ENCODE results near the gene PPP2R5B. TPM values are rescaled to one million over a fixed set of nuclear protein-coding genes. Genes with fewer than 3 reads are reported as not detected.

PPP2R5B gene
- polyA plus RNA-seq, 3 donors, result 14.3 to 16.3 (median 16.0) TPM

- no peak for DNase-seq (ENCODE audit: low read depth in 3 of 3, low spot score in 2 of 3)
Measured at GRCh38 chr11:64888729-64889511, 35.6 kb upstream of the PPP2R5B start.

GRCh38 chr11:64890522-64890939 lies 34.0 kb upstream of the PPP2R5B start:
- no peak for DNase-seq (ENCODE audit: low read depth in 3 of 3, low spot score in 2 of 3)

GRCh38 chr11:64891215-64891848 lies 33.2 kb upstream of the PPP2R5B start:
- no peak for DNase-seq (ENCODE audit: low read depth in 3 of 3, low spot score in 2 of 3)

- DNase-seq (ENCODE audit: low read depth in 3 of 3, low spot score in 2 of 3), result no peak
Measured at GRCh38 chr11:64891880-64892279, 32.6 kb upstream of the PPP2R5B start.

- DNase-seq (ENCODE audit: low read depth in 3 of 3, low spot score in 2 of 3), result no peak
Measured at GRCh38 chr11:64892411-64892831, 32.1 kb upstream of the PPP2R5B start.

- DNase-seq (ENCODE audit: low read depth in 3 of 3, low spot score in 2 of 3), result no peak
Measured at GRCh38 chr11:64892838-64893193, 31.7 kb upstream of the PPP2R5B start.

- DNase-seq (ENCODE audit: low read depth in 3 of 3, low spot score in 2 of 3), result no peak
Measured at GRCh38 chr11:64893194-64894069, 31.1 kb upstream of the PPP2R5B start.

GRCh38 chr11:64894070-64894811 lies 30.2 kb upstream of the PPP2R5B start:
- no peak for DNase-seq (ENCODE audit: low read depth in 3 of 3, low spot score in 2 of 3)

GRCh38 chr11:64894812-64895452 lies 29.6 kb upstream of the PPP2R5B start:
- no peak for DNase-seq (ENCODE audit: low read depth in 3 of 3, low spot score in 2 of 3)

GRCh38 chr11:64896448-64897022 lies 28.0 kb upstream of the PPP2R5B start:
- no peak for DNase-seq (ENCODE audit: low read depth in 3 of 3, low spot score in 2 of 3)

GRCh38 chr11:64897381-64898075 lies 27.0 kb upstream of the PPP2R5B start:
- no peak for DNase-seq (ENCODE audit: low read depth in 3 of 3, low spot score in 2 of 3)

GRCh38 chr11:64898076-64898445 lies 26.4 kb upstream of the PPP2R5B start:
- no peak for DNase-seq (ENCODE audit: low read depth in 3 of 3, low spot score in 2 of 3)

- DNase-seq (ENCODE audit: low read depth in 3 of 3, low spot score in 2 of 3), result no peak
Measured at GRCh38 chr11:64898541-64898940, 25.9 kb upstream of the PPP2R5B start.

GRCh38 chr11:64900263-64900678 lies 24.2 kb upstream of the PPP2R5B start:
- no peak for DNase-seq (ENCODE audit: low read depth in 3 of 3, low spot score in 2 of 3)

GRCh38 chr11:64900774-64901173 lies 23.7 kb upstream of the PPP2R5B start:
- no peak for DNase-seq (ENCODE audit: low read depth in 3 of 3, low spot score in 2 of 3)

GRCh38 chr11:64902102-64902900 lies 22.2 kb upstream of the PPP2R5B start:
- no peak for DNase-seq (ENCODE audit: low read depth in 3 of 3, low spot score in 2 of 3)

- DNase-seq (ENCODE audit: low read depth in 3 of 3, low spot score in 2 of 3), result no peak
Measured at GRCh38 chr11:64903291-64903833, 21.1 kb upstream of the PPP2R5B start.
